Gastrocnemius medialis (tissue), 4 donors: ENCODE measurements around the gene SORBS1.
A peak's percentile ranks its signal among the peaks of the same experiment; 100 is the strongest.

Experiments
- POLR2A ChIP-seq, 2 donors: fragments of 450-650 bp; IDR thresholded peaks; one replicate each; pipeline ENCODE4 v1.6.1; 2017; ENCODE audit warnings: antibody characterized with exemption in 2 of 2, mild to moderate bottlenecking in 2 of 2, moderate library complexity in 2 of 2
- TF ChIP-seq, protein P1 (sequence below), 5 experiments: fragments of 450-650 bp in 3 of 5; fragments of 200-600 bp in 2 of 5; sonication (generic) in 2 of 5; IDR thresholded peaks in 4 of 5; conservative IDR thresholded peaks in 1 of 5; 1 replicate in 4 of 5; 2 replicates in 1 of 5; pipeline ENCODE4 v1.5.1; 2016 to 2019; ENCODE audit warnings: antibody characterized with exemption in 5 of 5, mild to moderate bottlenecking in 3 of 5, moderate library complexity in 3 of 5

DNA sequence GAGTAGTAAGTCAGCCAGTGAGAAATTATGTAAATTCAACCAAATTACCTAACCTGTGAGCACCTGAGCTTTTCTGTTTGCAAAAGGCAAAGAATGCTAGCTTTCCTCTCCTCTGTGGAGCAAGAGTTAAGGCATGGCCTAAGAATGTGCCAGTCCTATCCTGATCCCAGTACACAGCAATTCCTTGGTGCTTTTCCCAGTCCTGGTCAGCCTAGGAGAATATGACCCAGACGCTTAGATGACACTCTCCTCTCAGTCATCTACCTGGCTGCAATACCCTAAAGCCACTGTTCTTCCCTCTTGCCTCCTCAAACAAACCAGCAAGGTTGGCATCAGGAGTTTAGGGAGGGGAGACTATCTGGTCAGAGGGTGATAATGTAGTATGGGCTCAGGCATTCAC, 274.5 kb downstream of the SORBS1 start:
- TF ChIP-seq, protein P1, sequence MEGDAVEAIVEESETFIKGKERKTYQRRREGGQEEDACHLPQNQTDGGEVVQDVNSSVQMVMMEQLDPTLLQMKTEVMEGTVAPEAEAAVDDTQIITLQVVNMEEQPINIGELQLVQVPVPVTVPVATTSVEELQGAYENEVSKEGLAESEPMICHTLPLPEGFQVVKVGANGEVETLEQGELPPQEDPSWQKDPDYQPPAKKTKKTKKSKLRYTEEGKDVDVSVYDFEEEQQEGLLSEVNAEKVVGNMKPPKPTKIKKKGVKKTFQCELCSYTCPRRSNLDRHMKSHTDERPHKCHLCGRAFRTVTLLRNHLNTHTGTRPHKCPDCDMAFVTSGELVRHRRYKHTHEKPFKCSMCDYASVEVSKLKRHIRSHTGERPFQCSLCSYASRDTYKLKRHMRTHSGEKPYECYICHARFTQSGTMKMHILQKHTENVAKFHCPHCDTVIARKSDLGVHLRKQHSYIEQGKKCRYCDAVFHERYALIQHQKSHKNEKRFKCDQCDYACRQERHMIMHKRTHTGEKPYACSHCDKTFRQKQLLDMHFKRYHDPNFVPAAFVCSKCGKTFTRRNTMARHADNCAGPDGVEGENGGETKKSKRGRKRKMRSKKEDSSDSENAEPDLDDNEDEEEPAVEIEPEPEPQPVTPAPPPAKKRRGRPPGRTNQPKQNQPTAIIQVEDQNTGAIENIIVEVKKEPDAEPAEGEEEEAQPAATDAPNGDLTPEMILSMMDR (IDR thresholded peaks at IDR 0.05 in 4 of 5, conservative IDR thresholded peaks at IDR 0.05 in 1 of 5) = no peak
- TF ChIP-seq POLR2A (IDR thresholded peaks at IDR 0.05) = peak in 1 of 2 donors; percentile 59
